ENCODE data around the gene ANO1.

ANO1 gene

GRCh38 chr11:70087446-70088167, 9.5 kb downstream of the ANO1 start:
- intact Hi-C loops (cut with DNase I) = no loop called here

GRCh38 chr11:70088735-70089250, 10.7 kb downstream of the ANO1 start:
- no peak for DNase-seq
- intact Hi-C loops (cut with DNase I) = no loop called here

More at GRCh38 chr11:70087446-70088167, 9.5 kb downstream of the ANO1 start:
- DNase-seq = no peak

DNA sequence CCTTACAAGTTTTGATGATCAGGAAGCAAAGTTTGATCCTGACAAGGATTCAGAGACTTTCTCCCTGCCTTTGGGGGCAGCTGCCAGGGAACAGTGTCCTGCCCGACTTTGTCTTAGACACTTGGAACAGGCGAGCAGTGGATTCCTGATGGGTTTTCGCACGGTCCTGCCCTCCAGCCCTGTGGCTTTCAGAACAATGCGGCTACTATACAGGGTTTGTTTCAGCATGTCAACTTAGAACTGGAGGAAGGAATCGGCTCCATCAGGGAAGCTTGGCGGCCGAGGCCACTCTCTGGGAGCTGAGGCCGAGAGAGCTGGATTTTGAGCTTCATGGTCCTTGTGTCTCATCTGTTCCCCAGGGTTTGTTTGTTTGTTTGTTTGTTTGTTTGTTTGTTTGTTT, 11.5 kb downstream of the ANO1 start:
- no peak for DNase-seq
- intact Hi-C loops (cut with DNase I) = no loop called here

GRCh38 chr11:70090961-70091381, 12.9 kb downstream of the ANO1 start:
- intact Hi-C loops (cut with DNase I) = no loop called here
- peak in 24 of 42 donors; percentile 4 to 59 (median 29) for DNase-seq

DNA sequence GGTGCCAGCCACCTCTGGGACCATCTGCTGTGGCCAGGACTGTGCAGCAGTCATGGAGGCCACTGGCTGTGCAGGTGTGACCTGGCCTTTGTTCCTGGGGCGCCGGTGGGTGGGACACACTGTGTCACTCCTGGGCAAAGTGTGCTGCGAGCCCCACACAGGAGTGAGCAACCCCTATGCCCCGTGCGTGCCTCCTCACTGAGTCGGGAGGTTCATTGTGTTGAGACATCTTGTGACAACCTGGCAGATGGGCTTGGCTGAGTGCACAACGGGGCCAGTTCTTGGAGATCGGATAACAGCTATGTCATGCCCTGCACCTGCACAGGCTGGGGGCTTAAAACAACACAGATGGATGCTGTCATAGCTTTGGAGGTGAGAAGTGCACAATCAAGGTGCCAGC, 13.5 kb downstream of the ANO1 start:
- intact Hi-C loops (cut with DNase I) = no loop called here
- DNase-seq = no peak

GRCh38 chr11:70092959-70093715, 15.0 kb downstream of the ANO1 start:
- DNase-seq = no peak
- intact Hi-C loops (cut with DNase I) = no loop called here

DNA sequence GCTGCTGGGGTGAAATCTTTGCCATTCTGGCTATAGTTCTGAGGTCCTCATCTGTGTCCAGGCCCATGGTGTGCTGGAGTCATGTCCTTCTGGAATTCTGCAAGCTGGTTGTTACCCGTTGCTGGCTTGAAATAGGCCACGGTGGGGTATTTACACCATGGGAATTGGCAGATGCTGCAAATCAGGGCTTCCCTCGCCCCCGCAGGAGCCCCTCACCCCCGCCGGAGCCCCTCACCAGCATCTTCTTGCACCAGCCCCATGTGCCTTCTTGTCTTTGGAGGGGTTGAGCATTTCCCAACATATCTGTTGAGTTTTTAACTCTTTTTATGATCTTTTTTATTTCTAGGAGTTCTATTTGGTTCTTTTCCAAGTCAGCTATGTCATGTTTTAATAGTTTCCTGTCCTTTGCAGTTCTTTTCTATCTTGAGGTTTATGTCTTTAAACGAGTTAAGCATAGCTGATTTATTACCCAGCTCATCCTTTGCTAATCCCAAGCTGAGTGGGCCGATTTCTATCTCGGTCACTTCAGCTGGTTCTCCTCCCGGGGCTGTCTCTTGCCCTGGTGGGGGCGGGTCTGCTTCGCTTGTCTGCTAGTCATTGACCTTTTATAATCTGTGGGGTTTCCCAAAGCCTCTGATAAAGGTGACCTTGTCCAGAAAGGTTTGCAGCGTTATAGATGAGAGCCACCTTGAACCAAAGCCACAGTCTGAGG, 17.6 kb downstream of the ANO1 start:
- no peak for DNase-seq
- intact Hi-C loops (cut with DNase I) = no loop called here

GRCh38 chr11:70097783-70098563, 19.9 kb downstream of the ANO1 start:
- intact Hi-C loops (cut with DNase I) = no loop called here

GRCh38 chr11:70098936-70099335, 20.8 kb downstream of the ANO1 start:
- DNase-seq = no peak
- intact Hi-C loops (cut with DNase I) = no loop called here

More at GRCh38 chr11:70097783-70098563, 19.9 kb downstream of the ANO1 start:
- DNase-seq = no peak

DNA sequence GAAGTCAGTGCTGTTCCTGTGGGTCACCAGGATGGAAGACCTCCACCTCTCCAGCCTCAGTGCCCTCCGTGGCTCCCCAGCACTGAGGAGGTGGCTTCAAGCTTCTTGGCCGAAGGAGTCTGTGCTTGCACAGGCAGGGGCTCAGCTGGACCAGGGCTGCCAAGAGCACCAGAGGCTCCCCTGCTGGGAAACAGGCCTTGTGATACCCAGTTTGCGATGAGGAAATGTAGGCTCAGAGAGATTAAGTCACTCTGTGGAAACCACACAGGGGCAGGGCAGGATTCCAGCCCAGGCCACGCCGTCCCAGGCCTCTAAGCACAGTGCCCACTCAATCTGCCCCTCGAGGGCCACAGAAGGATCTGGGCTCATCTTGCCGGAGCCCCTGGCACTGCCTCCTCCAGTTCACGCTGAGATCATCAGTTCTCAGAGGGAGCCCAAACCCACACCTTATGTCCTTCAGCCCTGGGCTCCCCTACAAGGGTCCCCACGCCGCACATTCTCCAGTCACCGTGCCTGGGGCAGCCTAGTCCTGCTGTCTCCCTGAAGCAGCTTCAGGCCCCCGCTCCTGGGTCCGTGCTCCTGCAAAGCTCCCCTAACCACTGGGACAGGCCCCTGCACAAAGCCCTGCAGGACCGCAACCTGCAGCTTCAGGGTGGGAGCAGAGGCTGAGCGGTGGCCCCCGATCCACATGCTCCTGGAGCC, 21.6 kb downstream of the ANO1 start:
- DNase-seq = no peak
- intact Hi-C loops (cut with DNase I) = no loop called here

GRCh38 chr11:70100280-70100603, 22.1 kb downstream of the ANO1 start:
- intact Hi-C loops (cut with DNase I) = no loop called here
- DNase-seq = no peak

DNA sequence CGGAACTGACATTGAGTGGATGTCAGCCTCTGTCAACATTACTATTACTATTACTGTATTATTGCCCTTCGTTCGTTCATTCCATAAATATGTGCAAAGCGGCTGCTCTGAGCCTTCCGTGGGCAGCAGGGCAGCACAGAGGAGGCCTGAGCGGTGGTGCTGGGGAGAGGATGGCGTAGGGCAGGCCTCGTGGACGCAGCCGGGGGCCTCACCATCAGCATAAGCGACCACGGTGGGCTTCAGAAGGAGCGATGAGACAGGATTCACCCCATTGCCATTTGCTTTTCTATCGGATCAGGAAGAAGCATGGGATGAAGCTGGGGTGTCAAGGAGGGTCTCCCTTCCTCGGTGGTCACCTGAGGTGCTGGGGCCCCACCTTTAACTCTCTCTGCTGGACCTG, 22.7 kb downstream of the ANO1 start:
- DNase-seq = no peak
- intact Hi-C loops (cut with DNase I) = no loop called here

DNA sequence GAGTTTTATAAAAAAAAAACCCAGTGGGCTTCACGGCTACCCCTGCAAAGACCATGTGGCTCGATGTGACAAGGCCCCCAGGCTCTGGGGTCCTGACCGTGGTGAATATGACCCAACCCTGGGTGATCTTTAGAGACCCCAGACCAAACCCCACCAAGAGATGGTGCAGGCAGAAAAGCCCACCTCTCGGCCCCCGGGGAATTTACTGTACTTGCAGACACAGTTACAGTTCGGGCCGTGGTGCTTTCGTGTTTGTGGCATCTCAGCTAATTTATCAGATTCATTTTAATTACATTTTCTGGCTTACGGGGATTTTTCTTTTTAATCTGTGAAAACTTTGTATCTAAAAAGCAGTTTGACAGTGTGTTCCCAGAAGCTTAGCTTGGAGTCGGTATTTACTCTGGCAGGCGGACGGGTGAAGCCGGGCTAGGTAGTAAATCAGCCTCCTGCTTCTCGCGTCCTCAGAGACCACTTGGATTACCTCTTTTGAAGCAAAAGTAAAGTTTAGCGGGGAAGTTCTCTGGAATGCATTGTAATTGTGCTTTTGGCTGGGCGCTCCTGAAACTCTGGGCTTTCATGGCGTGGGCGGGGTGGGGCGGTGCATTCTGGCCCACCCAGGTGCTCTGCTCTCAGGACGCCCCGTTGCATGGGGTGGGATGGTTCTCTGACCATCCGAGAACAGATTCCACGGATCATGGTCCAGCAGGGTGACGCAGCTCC, 25.3 kb downstream of the ANO1 start:
- no peak for DNase-seq
- intact Hi-C loops (cut with DNase I) = no loop called here

DNA sequence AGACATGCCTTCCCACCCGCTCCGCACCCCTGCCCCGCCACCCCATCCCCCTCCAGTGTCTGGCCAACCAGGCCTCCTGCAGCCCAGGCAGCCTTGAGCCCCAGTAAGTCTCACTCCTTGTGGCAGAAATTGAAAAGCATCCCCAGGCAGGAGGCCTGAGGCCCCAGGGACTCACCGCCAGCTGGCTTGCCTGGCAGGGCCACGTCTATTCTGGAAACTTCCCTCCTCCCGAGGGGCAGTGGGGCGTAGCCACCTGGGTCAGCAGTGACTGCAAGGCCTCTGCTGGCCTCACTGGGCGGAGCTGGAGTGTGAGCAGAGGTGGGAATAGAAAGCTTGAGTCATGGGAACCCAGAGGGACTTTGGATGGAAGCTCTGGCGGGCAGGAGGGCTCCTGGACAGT, 26.3 kb downstream of the ANO1 start:
- intact Hi-C loops (cut with DNase I) = no loop called here
- no peak for DNase-seq

- intact Hi-C loops (cut with DNase I) = no loop called here
- DNase-seq = no peak
Observed at GRCh38 chr11:70104961-70105360, 26.8 kb downstream of the ANO1 start.

- intact Hi-C loops (cut with DNase I) = no loop called here
- no peak for DNase-seq
Observed at GRCh38 chr11:70105369-70105754, 27.2 kb downstream of the ANO1 start.

DNA sequence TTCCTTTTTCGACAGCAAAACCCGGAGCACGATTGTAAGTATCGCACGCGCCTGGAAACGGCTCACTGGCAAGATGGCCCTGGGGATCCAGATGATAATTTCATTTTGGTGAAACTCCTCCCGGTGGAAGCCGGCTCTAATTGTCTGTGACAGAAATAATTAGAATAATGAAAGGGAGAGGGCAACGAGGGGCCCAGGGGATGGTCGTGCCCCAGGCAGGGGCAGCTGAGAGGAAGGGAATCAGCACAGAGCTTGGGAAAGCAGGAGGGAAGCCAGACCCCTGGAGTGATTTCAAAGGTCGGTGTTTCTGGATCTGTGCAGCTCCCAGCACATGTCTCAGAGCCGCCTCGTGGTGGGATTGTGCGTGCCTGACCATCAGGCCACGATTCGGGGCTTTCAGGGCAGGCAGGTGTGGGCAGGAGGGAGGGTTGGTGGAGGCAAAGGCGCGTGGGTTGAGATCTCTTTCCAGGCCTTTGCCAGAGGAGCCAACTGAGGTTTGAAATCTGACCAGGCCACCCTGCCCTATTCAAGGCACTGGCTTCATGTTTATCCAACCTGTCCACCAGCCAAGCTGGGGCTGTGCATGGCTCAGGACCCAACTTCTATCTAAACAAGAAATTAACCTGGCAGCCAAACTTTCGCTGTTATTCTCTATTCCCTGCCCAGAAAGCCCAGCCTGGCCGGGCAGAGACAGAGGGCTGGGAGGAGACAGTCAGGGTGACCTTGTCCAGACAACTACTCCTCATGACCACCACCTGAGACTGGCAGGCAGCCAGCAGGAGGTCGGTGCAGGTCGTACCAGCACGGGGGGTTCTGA, 27.8 kb downstream of the ANO1 start:
- DNase-seq = no peak
- intact Hi-C loops (cut with DNase I) = no loop called here
